Adrenal gland (tissue), 12 donors: ENCODE measurements around the gene CHMP2A. TPM values are rescaled to one million over a fixed set of nuclear protein-coding genes. Genes with fewer than 3 reads are reported as not detected.
A peak's percentile ranks its signal among the peaks of the same experiment; 100 is the strongest.

Source experiments
- DNase-seq, 7 donors: peaks; one replicate each; pipeline ENCODE4 v3.0.0-alpha.2; 2019 to 2020
- H3K27ac ChIP-seq, 5 donors: fragments of 200-600 bp; sonication (generic) in 4 of 5; 1 replicate in 3 of 5; 2 replicates in 2 of 5; pipeline versions ENCODE4 v1.5.1 to v1.8.0; 2016 to 2020; ENCODE audit warnings: mild to moderate bottlenecking in 1 of 5
- H3K27me3 ChIP-seq: fragments of 200-600 bp; 2 replicates; pipeline ENCODE4 v1.8.0; 2021
- H3K36me3 ChIP-seq, 2 donors: fragments of 200-600 bp; replicated peaks in 1 of 2; 1 replicate in 1 of 2; 2 replicates in 1 of 2; pipeline versions ENCODE4 v1.5.1 to v1.8.0; 2018 to 2022
- H3K4me1 ChIP-seq, 2 donors: fragments of 200-600 bp; replicated peaks in 1 of 2; 1 replicate in 1 of 2; 2 replicates in 1 of 2; pipeline versions ENCODE4 v1.5.1 to v1.8.0; 2018 to 2021
- H3K4me3 ChIP-seq, 4 donors: fragments of 200-600 bp; sonication (generic) in 3 of 4; one replicate each; pipeline ENCODE4 v1.5.1; 2016 to 2018
- H3K9me3 ChIP-seq, 3 donors: fragments of 200-600 bp; sonication (generic) in 1 of 3; replicated peaks in 1 of 3; 1 replicate in 2 of 3; 2 replicates in 1 of 3; pipeline versions ENCODE4 v1.5.1 to v1.8.0; 2016 to 2021
- POLR2A ChIP-seq, 2 donors: fragments of 450-650 bp; IDR thresholded peaks; one replicate each; pipeline ENCODE4 v1.6.1; 2017; ENCODE audit warnings: antibody characterized with exemption in 2 of 2, mild to moderate bottlenecking in 2 of 2, moderate library complexity in 1 of 2
- WGBS, 4 donors: extraction: QIAGEN DNeasy Blood & Tissue Kit in 2 of 4; methylation state at CpG; one replicate each; pipeline versions ENCODE4 v1.1.5 to v1.1.7; 2013 to 2017; 5-methylcytosine and 5-hydroxymethylcytosine counted together
- intact Hi-C, 2 donors: fragments of 100-400 bp; cut with DNase I; formaldehyde crosslinking; loops; one replicate each; pipeline versions ENCODE4 v1.14.1 to v1.15.0; 2022 to 2023
- polyA plus RNA-seq, 3 donors: library from polyadenylated mRNA; stranded (reverse); fragments of 200-250 nt in 2 of 3; fragments of 350-450 nt in 1 of 3; fragmentation: Illumina TruSeq in 1 of 3; extraction: RNeasy Lipid Tissue Mini Kit (QIAGEN cat#74804) in 1 of 3; gene quantifications; one replicate each; pipeline ENCODE4 v1.2.3, GENCODE V29; 2013 to 2014
- total RNA-seq, 9 donors: library from RNA; depleted of rRNA in 4 of 9; stranded (reverse); fragments of >200 nt in 4 of 9; fragments of 120-200 nt in 1 of 9; fragmentation: NEBNext Ultra II Directional in 1 of 9; extraction: Animal tissue kit (Norgen Biotek cat#: 25700) in 1 of 9; gene quantifications; one replicate each; pipeline versions ENCODE4 v1.1.0 to v1.2.4, GENCODE V29; 2013 to 2023
- TF ChIP-seq, protein P1 (sequence below), 6 experiments: fragments of 450-650 bp in 4 of 6; fragments of 200-600 bp in 2 of 6; sonication (generic) in 1 of 6; IDR thresholded peaks; 1 replicate in 5 of 6; 2 replicates in 1 of 6; pipeline versions ENCODE4 v1.5.1 to v1.8.0; 2016 to 2021; ENCODE audit warnings: antibody characterized with exemption in 6 of 6, mild to moderate bottlenecking in 2 of 6, moderate library complexity in 1 of 6
- donor health status: healthy with polysubstance abuse.
- donor health status: Bipolar disorder and iron deficiency.
- donor health status: DM: yes; HTN: yes; CAD: no.
- donor health status: DM: no; HTN: no; CAD: no.
- donor health status: DM: no; HTN: no; CAD: no.
- donor health status: DM: yes; HTN: yes; CAD: no.

Gene CHMP2A
- total and polyA plus RNA-seq, 12 donors, result 146 to 560 (median 210) TPM

DNA sequence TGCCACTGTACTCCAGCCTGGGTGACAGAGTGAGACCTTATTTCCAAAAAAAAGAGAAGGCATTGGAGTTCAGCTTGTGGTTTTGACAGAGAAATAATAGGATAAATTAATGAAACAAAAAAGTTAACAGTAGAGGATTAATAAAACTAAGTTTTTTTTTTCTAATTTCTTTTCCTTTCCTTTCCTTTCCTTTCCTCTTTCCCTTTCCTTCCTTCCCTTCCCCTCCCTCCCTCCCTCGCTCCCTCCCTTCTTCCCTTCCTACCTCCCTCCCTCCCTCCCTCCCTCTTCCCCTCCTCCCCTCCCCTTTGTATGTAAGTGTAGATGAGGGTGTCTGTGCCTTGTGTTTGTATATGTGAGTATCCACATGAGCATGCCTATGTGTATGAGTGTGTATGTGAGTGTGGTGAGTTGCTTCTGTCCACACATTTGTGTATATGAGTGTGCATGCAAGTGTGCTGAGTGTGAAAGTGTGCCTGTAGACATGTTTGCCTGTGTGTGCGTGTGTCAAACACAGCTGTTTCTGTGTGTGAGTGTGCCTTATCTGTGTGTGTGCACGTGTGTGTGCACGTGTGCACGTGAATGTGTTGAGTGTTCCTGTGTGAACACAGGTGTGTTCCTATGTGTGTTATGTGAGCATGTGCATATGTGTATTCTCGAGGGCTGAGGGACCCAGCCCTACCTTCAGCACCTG lies 30.7 kb upstream of the CHMP2A start:
- peak in 3 of 7 donors; percentile 0 to 16 (median 5) for DNase-seq
- Histone ChIP-seq H3K4me3 (no peak overlapping the region), H3K36me3 (peaks cover 0 to 15% of the 10 kb centered on the region in 2 donors), H3K4me1 (peaks cover 0 to 4% of the 10 kb centered on the region in 2 donors), H3K27ac (peak overlapping the region in 1 of 5 donors; percentile 30), H3K9me3 (no peaks in the 10 kb centered on the region), H3K27me3 (no peaks in the 10 kb centered on the region)
- WGBS, 4 donors, result 83 to 92% (median 86%) methylated on average over 6 of the region's 6 CpGs
- TF ChIP-seq, protein P1, sequence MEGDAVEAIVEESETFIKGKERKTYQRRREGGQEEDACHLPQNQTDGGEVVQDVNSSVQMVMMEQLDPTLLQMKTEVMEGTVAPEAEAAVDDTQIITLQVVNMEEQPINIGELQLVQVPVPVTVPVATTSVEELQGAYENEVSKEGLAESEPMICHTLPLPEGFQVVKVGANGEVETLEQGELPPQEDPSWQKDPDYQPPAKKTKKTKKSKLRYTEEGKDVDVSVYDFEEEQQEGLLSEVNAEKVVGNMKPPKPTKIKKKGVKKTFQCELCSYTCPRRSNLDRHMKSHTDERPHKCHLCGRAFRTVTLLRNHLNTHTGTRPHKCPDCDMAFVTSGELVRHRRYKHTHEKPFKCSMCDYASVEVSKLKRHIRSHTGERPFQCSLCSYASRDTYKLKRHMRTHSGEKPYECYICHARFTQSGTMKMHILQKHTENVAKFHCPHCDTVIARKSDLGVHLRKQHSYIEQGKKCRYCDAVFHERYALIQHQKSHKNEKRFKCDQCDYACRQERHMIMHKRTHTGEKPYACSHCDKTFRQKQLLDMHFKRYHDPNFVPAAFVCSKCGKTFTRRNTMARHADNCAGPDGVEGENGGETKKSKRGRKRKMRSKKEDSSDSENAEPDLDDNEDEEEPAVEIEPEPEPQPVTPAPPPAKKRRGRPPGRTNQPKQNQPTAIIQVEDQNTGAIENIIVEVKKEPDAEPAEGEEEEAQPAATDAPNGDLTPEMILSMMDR (IDR thresholded peaks at IDR 0.05), result no peak
- TF ChIP-seq POLR2A (IDR thresholded peaks at IDR 0.05), result no peak
- intact Hi-C loops, result no loop called here

DNA sequence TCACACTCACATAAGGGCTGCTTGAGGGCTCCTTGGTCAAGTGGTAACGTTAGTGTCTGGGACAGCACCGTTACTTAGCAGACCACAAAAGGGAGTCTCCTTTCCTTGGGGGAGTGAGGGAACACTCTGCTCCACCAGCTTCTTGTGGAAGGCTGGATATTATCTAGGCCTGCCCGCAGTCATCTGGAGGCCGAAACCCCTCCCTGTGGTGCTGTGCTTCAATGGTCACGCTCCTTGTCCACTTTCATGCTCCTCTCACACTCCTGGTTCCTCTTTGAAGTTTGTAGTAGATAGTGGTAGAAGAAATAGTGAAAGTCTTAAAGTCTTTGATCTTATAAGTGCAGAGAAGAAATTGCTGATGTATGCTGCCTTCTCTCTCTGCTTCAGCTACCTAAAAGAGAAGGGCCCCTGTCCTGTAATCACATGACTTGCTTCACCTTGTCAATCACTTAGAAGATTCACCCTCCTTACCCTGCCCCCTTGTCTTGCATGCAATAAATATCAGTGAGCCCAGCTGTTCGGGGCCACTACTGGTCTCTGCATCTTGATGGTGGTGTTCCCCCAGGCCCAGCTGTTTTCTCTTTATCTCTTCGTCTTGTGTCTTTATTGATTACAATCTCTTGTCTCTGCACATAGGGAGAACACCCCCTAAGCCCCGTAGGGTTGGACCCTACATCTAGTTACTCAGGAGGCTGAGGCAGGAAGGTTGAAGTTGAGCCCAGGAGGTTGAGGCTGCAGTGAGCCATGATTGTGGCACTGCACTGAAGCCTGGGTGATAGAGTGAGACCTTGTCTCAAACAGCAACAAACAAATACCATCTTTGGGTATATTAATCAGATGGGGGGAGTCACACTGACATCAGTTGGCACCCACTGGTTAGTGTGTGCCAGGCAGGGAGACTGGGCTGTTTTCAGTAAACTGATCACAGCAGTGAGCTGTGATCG lies 29.9 kb upstream of the CHMP2A start:
- WGBS, 4 donors, result 88 to 93% (median 88%) methylated on average over 9 of the region's 9 CpGs
- Histone ChIP-seq H3K27ac (no peak overlapping the region), H3K4me1 (peaks cover 0 to 4% of the 10 kb centered on the region in 2 donors), H3K36me3 (peaks cover 0 to 15% of the 10 kb centered on the region in 2 donors), H3K4me3 (no peak overlapping the region), H3K27me3 (no peaks in the 10 kb centered on the region), H3K9me3 (no peaks in the 10 kb centered on the region)
- intact Hi-C loops, result no loop called here
- peak in 2 of 7 donors; percentile 10 to 16 for DNase-seq
- no peak for TF ChIP-seq POLR2A (IDR thresholded peaks at IDR 0.05)
- TF ChIP-seq, protein P1 (IDR thresholded peaks at IDR 0.05), result no peak

DNA sequence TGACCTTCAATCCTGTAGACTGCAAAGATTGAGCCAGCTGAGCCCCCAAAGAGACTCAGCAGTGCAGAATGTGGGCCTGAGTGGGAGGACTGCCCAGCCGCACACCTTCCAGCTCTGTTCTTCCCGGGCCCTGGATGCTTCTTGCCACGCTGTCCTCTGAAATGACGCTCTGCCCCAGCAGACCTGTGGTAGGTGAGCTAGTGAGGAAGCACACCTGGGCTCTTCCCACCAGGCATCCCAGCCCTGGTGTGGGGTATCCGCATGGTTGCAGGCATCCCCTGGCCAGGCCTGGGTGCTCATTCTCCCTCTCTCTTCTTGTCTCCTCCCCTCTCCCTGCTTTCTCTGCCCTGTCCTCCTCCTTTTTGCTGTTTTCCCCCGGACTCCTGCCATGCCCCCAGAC lies 28.1 kb upstream of the CHMP2A start:
- Histone ChIP-seq H3K9me3 (no peaks in the 10 kb centered on the region), H3K36me3 (peaks cover 0 to 15% of the 10 kb centered on the region in 2 donors), H3K27me3 (no peaks in the 10 kb centered on the region), H3K27ac (no peak overlapping the region), H3K4me1 (peaks cover 0 to 4% of the 10 kb centered on the region in 2 donors), H3K4me3 (no peak overlapping the region)
- intact Hi-C loops, result no loop called here
- no peak for TF ChIP-seq POLR2A (IDR thresholded peaks at IDR 0.05)
- TF ChIP-seq, protein P1 (IDR thresholded peaks at IDR 0.05), result no peak
- DNase-seq, result peak in 4 of 7 donors; percentile 12 to 20 (median 15)
- WGBS, 4 donors, result 92 to 94% (median 94%) methylated on average over 6 of the region's 6 CpGs
